ENCODE measurements around the gene TSPAN7.

Gene TSPAN7

DNA sequence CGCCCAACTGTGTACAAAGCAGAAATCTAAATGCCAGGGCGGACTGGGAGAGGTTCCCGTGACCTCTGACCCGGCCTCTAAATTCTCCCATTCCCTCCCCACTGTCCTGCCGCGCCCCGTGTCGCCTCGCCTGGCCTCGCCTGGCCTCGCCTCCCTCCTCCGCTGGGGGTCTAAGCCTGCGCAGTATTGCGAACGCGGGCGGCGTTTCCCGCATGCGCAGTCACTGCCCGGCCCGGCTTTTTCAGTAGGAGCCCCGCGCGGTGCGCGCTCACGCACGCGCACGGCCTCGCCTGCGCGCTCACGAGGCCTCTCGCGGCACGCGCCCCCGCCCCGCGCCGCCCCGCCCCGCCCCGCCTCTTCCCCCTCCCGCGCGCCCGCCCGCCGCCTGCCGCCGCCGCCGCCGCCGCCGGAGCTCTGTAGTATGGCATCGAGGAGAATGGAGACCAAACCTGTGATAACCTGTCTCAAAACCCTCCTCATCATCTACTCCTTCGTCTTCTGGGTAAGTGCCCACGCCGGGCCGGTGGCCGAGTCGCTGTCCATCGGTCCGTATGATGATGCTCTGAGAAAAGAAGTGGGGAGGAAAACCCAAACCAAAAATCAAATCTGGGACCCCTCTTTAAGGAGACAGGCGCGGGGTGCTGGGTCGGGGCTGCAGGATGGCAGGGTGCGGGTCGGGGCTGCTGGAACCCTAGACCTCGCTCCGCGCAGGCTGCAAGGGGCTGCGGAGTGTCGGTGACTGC is at the start of gene TSPAN7:
Gene TSPAN7, plus strand, starts transcription at position 417 of the 743 bp plus-strand sequence. Its CDS starts 5 bp downstream, at position 422.
- H3K27ac ChIP-seq, result no peak within 1 kb of the TSS
- DNase-seq (ENCODE audit: low read depth, low spot score), result no peak

- no peak for DNase-seq (ENCODE audit: low read depth, low spot score)
- H3K27ac ChIP-seq, result no peak overlapping the region
Observed at GRCh38 chrX:38513112-38513742, 48.1 kb upstream of the TSPAN7 start.

- no peak for DNase-seq (ENCODE audit: low read depth, low spot score)
- H3K27ac ChIP-seq, result no peak overlapping the region
Observed at GRCh38 chrX:38514016-38514854, 47.1 kb upstream of the TSPAN7 start.

DNA sequence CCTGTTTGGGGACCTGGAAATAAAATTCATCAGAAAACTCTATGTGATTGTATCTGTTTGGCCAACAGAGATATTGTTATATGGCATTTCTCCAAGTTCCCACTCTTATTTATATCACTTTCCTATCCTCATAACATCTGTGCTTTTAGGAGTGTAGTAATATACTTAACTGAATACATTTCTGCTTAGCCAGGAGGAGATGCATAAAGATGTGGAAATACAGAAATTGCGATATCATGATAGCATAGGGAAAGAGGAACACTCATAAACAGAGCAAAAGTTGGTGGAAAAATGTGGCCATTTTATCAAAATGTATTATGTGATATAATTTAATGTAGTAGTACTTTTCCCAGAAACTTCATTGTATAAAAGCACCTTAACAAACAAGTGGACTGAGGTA is 46.1 kb upstream of the TSPAN7 start:
- DNase-seq (ENCODE audit: low read depth, low spot score), result no peak
- no peak overlapping the region for H3K27ac ChIP-seq

GRCh38 chrX:38516196-38516774 is 45.1 kb upstream of the TSPAN7 start:
- DNase-seq (ENCODE audit: low read depth, low spot score), result no peak
- no peak overlapping the region for H3K27ac ChIP-seq

DNA sequence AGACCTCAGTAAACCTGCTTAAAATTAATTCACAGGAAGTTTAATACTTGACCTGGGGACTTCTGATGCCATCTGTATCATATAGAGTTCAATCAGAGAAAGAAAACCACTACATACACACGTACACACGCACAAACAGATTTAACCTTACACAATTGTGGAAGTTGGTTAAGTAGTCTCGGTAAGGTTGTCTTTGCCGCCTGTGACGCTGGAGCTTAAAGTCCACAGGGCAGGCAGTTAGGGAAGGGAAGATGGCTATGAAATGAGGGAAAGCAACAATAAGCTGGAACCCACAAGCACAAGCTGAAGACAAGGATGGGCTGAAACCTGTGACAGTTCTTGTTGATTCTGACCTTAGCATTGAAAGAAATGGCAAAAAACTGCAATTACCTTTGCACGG is 41.7 kb upstream of the TSPAN7 start:
- H3K27ac ChIP-seq, result no peak overlapping the region
- no peak for DNase-seq (ENCODE audit: low read depth, low spot score)

DNA sequence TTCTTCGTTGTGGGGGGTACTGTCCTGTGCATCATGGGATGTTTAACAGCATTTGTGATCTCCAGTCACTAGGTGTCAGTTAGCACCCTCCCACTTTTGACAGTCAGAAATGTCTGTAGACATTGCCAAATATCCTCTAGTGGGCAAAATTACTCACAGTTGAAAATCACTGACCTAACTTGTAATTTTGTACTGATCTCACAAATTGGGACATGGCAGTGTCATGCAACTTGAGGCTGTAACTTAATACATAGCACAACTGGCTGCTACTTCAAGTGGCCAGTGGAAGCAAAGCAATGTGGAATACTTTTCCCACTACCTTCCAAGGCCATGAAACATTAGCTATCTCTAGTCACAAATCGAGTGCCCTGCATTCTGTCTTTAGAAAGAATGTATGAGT is 23.2 kb upstream of the TSPAN7 start:
- DNase-seq (ENCODE audit: low read depth, low spot score), result no peak
- no peak overlapping the region for H3K27ac ChIP-seq

DNA sequence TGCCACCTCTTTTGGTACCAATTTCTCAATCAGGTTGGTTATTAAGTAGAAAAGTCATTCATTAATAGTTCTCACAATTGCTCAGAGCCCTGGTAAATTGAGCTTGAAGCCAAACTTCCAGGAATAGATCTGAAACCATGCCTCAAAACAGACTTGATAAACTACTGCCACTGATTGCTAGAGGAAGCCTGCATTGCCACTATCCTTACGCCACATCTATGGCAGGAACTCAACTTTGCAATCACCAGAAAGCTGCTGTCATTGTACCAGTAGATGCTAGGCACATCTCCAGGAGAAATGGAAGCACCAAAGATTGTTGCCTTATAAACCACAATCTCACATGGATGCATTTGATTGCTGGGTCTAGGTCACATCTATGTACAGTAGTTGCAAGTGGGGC is 21.6 kb upstream of the TSPAN7 start:
- H3K27ac ChIP-seq, result no peak overlapping the region
- no peak for DNase-seq (ENCODE audit: low read depth, low spot score)

GRCh38 chrX:38548508-38548907 is 12.8 kb upstream of the TSPAN7 start:
- DNase-seq (ENCODE audit: low read depth, low spot score), result no peak
- H3K27ac ChIP-seq, result no peak overlapping the region

- DNase-seq (ENCODE audit: low read depth, low spot score), result no peak
- H3K27ac ChIP-seq, result no peak overlapping the region
Observed at GRCh38 chrX:38552721-38553120, 8.6 kb upstream of the TSPAN7 start.

- no peak overlapping the region for H3K27ac ChIP-seq
- DNase-seq (ENCODE audit: low read depth, low spot score), result peak; percentile 51
Observed at GRCh38 chrX:38558686-38559085, 2.7 kb upstream of the TSPAN7 start.

- no peak overlapping the region for H3K27ac ChIP-seq
- DNase-seq (ENCODE audit: low read depth, low spot score), result no peak
Observed at GRCh38 chrX:38560776-38561125, 591 bp upstream of the TSPAN7 start.

- no peak for DNase-seq (ENCODE audit: low read depth, low spot score)
Observed at GRCh38 chrX:38561951-38562719, 793 bp downstream of the TSPAN7 start.

GRCh38 chrX:38563030-38563429 is 1.7 kb downstream of the TSPAN7 start:
- DNase-seq (ENCODE audit: low read depth, low spot score), result no peak
- H3K27ac ChIP-seq, result no peak overlapping the region

More at GRCh38 chrX:38561951-38562719, 793 bp downstream of the TSPAN7 start:
- no peak overlapping the region for H3K27ac ChIP-seq

DNA sequence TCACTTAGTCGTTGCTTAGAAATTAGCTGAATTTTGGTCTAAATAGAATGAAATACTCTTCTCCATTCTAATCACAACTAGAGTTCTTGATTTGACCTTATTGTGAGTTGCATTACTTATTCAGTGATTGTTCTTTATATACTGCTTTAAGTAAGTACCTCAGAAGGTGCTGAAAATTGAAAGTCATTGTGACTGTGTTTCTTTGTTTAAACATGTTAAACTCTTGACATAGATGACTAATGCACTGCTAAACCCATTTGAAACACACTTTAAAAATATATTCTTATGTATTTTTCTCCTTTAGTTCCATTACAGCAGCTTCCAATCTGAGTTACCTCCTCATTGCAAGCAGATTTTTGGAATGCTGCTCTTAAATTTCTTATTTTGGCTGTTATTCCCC is 9.1 kb downstream of the TSPAN7 start:
- no peak overlapping the region for H3K27ac ChIP-seq
- no peak for DNase-seq (ENCODE audit: low read depth, low spot score)

DNA sequence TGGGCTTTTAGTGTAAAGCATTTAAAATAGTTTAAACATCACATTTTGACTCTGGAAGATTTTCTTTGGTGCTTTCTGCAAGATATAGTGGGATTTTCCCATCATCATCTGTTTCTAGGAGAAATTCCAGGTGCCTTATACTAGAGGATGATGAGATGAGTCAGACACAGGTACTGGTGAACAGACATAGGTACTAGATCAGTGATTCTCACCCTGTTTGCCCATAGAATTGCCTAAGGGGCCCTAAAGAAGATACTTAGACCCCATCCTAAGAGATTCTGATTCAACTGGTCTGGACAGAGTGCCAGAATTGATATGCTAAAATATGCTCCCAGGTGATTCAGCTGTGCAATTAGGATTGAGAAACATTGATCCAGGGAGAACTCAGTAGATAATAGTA is 9.7 kb downstream of the TSPAN7 start:
- H3K27ac ChIP-seq, result no peak overlapping the region
- DNase-seq (ENCODE audit: low read depth, low spot score), result no peak

DNA sequence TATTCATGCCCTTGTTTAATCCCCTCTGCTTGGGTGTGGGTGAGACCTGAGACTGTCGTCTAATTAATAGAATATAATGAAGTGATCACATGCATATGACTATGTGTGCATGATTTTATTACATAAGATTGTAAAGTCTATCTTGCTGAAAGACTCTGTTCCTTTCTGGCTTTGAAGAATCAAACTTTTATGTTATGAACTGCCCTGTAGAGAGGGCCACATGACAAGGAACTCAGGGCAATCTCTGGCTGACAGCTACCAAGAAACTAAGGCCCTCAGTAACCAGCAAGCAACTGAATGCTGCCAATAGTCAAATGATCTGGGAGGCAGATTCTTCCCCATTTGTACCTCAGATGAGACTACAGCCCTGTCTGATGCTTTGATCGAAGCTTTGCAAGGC is 13.5 kb downstream of the TSPAN7 start:
- DNase-seq (ENCODE audit: low read depth, low spot score), result no peak
- H3K27ac ChIP-seq, result no peak overlapping the region

- no peak overlapping the region for H3K27ac ChIP-seq
- DNase-seq (ENCODE audit: low read depth, low spot score), result no peak
Observed at GRCh38 chrX:38575888-38576287, 14.5 kb downstream of the TSPAN7 start.

- DNase-seq (ENCODE audit: low read depth, low spot score), result no peak
- no peak overlapping the region for H3K27ac ChIP-seq
Observed at GRCh38 chrX:38577738-38578137, 16.4 kb downstream of the TSPAN7 start.

DNA sequence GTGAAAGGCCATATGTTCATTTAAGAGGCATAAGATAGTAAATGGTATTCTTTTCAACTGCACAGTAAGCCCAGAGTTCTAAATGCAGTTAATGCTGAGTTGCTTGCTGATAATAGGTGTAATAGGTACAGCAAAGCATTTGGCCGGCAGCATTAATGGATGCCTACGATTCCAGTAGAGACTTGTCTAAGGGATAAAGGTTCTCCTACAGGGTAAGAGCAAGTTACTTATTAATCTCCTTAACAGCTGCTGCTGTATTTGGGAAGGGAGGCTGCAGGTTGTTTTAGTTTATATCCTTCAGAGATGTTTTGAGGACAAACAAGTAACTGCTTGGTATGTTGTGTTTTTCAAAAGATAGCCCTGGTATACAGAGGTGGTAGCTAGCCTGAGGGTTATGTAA is 16.8 kb downstream of the TSPAN7 start:
- no peak for DNase-seq (ENCODE audit: low read depth, low spot score)
- no peak overlapping the region for H3K27ac ChIP-seq
